SK-N-SH (cell line): ENCODE measurements around the gene SLC17A9. TPM values are rescaled to one million over a fixed set of nuclear protein-coding genes. Genes with fewer than 3 reads are reported as not detected.

ENCODE experiments used
- CTCF ChIA-PET: fragments of 300-600, 350-600 bp; formaldehyde crosslinking; extraction: SDS; loops from one replicate; lab custom pipeline; 2021; lab: Yijun Ruan, JAX
- POLR2A ChIA-PET: fragments of 350-600 bp; sonication (Branson Sonifier 250); formaldehyde crosslinking; extraction: SDS; loops from one replicate; lab custom pipeline; 2020; ENCODE audit warnings: antibody characterized with exemption, inconsistent platforms; lab: Yijun Ruan, JAX
- DNase-seq: peaks from one replicate; pipeline ENCODE4 v3.0.0; 2012
- H2AFZ ChIP-seq: fragments of 200-600 bp; sonication (generic); 2 replicates; pipeline ENCODE4 v1.8.1; 2016; ENCODE audit warnings: antibody characterized with exemption, mild to moderate bottlenecking, low read depth
- H3F3A ChIP-seq: fragments of 200-600 bp; sonication (generic); replicated peaks from 2 replicates; pipeline ENCODE3; 2016; ENCODE audit warnings: antibody characterized with exemption, mild to moderate bottlenecking; ENCODE audit not compliant: insufficient read depth
- H3K27ac ChIP-seq, 2 experiments: fragments of 200-500 bp in 1 of 2; fragments of 200-600 bp in 1 of 2; sonication (Bioruptor generic) in 1 of 2; sonication (generic), shearing (Covaris generic) in 1 of 2; 2 replicates each; pipeline versions ENCODE4 v1.5.1 to v1.6.1; 2014 to 2016; ENCODE audit warnings: low read depth in 2 of 2, inconsistent platforms in 1 of 2, low read length in 1 of 2, mild to moderate bottlenecking in 1 of 2, mixed read lengths in 1 of 2
- H3K27me3 ChIP-seq: fragments of 200-600 bp; sonication (generic), shearing (Covaris generic); 2 replicates; pipeline ENCODE4 v1.6.1; 2016; ENCODE audit warnings: mixed run types; ENCODE audit not compliant: insufficient read depth
- H3K36me3 ChIP-seq, 2 experiments: fragments of 200-500 bp in 1 of 2; fragments of 200-600 bp in 1 of 2; sonication (Bioruptor generic) in 1 of 2; sonication (generic) in 1 of 2; replicated peaks in 1 of 2; 2 replicates each; pipeline versions ENCODE3 to v1.5.1; 2014 to 2016; ENCODE audit warnings: low read length in 1 of 2, mild to moderate bottlenecking in 1 of 2; ENCODE audit not compliant: insufficient read depth in 2 of 2, control insufficient read depth in 1 of 2
- H3K4me1 ChIP-seq, 2 experiments: fragments of 200-500 bp in 1 of 2; fragments of 200-600 bp in 1 of 2; sonication (Bioruptor generic) in 1 of 2; sonication (generic), shearing (Covaris generic) in 1 of 2; 2 replicates each; pipeline versions ENCODE4 v1.5.1 to v1.6.1; 2014 to 2016; ENCODE audit warnings: low read depth in 1 of 2, low read length in 1 of 2, mixed run types in 1 of 2; ENCODE audit not compliant: insufficient read depth in 2 of 2, control insufficient read depth in 1 of 2
- H3K4me2 ChIP-seq: fragments of 200-600 bp; sonication (generic), shearing (Covaris generic); 2 replicates; pipeline ENCODE4 v1.6.1; 2017; ENCODE audit warnings: mixed run types
- H3K4me3 ChIP-seq, 2 experiments: fragments of 200-500 bp in 1 of 2; fragments of 200-600 bp in 1 of 2; sonication (Bioruptor generic) in 1 of 2; sonication (generic), shearing (Covaris generic) in 1 of 2; 2 replicates each; pipeline versions ENCODE4 v1.5.1 to v1.8.1; 2014 to 2016; ENCODE audit warnings: low read depth in 2 of 2, inconsistent platforms in 1 of 2, low read length in 1 of 2, mild to moderate bottlenecking in 1 of 2, mixed read lengths in 1 of 2, moderate library complexity in 1 of 2
- H3K79me2 ChIP-seq: fragments of 200-600 bp; sonication (generic); 2 replicates; pipeline ENCODE4 v1.8.1; 2017; ENCODE audit warnings: mild to moderate bottlenecking; ENCODE audit not compliant: insufficient read depth
- H3K9ac ChIP-seq: fragments of 200-600 bp; sonication (generic); 2 replicates; pipeline ENCODE4 v1.6.1; 2017; ENCODE audit warnings: mixed run types
- H3K9me2 ChIP-seq: fragments of 200-600 bp; sonication (generic); 2 replicates; pipeline ENCODE4 v1.6.1; 2017; ENCODE audit warnings: mixed run types
- H3K9me3 ChIP-seq: fragments of 200-600 bp; sonication (generic); 2 replicates; pipeline ENCODE4 v1.6.1; 2017; ENCODE audit warnings: mixed run types, mild to moderate bottlenecking, moderate library complexity
- H4K20me1 ChIP-seq: fragments of 200-600 bp; sonication (generic); 2 replicates; pipeline ENCODE4 v1.6.1; 2017; ENCODE audit warnings: mild to moderate bottlenecking, mixed run types; ENCODE audit not compliant: insufficient read depth
- CHD2 ChIP-seq: fragments of 150-350 bp; IDR thresholded peaks from 2 replicates; pipeline ENCODE4 v1.6.1; 2018; ENCODE audit warnings: low read length; ENCODE audit not compliant: partially characterized antibody
- ELF1 ChIP-seq: IDR thresholded peaks from 2 replicates; pipeline ENCODE4 v1.4.0; 2012
- EP300 ChIP-seq, 2 experiments: IDR thresholded peaks; 2 replicates each; pipeline versions ENCODE4 v1.4.0 to v1.6.1; 2012; ENCODE audit warnings: borderline replicate concordance in 1 of 2, low read depth in 1 of 2, low read length in 1 of 2
- FOSL2 ChIP-seq: IDR thresholded peaks from 2 replicates; pipeline ENCODE4 v1.4.0; 2012; ENCODE audit warnings: low read depth, mild to moderate bottlenecking, moderate library complexity, borderline replicate concordance
- GABPA ChIP-seq: IDR thresholded peaks from 2 replicates; pipeline ENCODE4 v1.4.0; 2012; ENCODE audit warnings: low read depth, mild to moderate bottlenecking
- GATA2 ChIP-seq: sonication (generic); formaldehyde crosslinking; IDR thresholded peaks from 2 replicates; pipeline ENCODE4 v1.5.0; 2020; ENCODE audit warnings: mild to moderate bottlenecking, missing genetic modification reagents
- JUND ChIP-seq: IDR thresholded peaks from 2 replicates; pipeline ENCODE4 v1.4.0; 2012
- MXI1 ChIP-seq: IDR thresholded peaks from 2 replicates; pipeline ENCODE4 v1.6.1; 2012; ENCODE audit warnings: mild to moderate bottlenecking, low read depth, low read length, improper control_type of control experiment
- POLR2AphosphoS5 ChIP-seq: IDR thresholded peaks from 2 replicates; pipeline ENCODE4 v1.6.1; 2012; ENCODE audit warnings: low read depth, low read length
- RCOR1 ChIP-seq: fragments of 150-350 bp; IDR thresholded peaks from 2 replicates; pipeline ENCODE4 v1.6.1; 2017; ENCODE audit warnings: antibody characterized with exemption, low read length
- SMC3 ChIP-seq: IDR thresholded peaks from 2 replicates; pipeline ENCODE4 v1.6.1; 2012; ENCODE audit warnings: low read depth, low read length, improper control_type of control experiment
- TAF1 ChIP-seq: IDR thresholded peaks from 2 replicates; pipeline ENCODE4 v1.6.1; 2012; ENCODE audit warnings: low read depth, mild to moderate bottlenecking, low read length, moderate library complexity, borderline replicate concordance
- YY1 ChIP-seq: IDR thresholded peaks from 2 replicates; pipeline ENCODE4 v1.4.0; 2012; ENCODE audit warnings: low read depth, mild to moderate bottlenecking
- WGBS: methylation state at CpG from one replicate; pipeline ENCODE4 v1.1.6; 2017; ENCODE audit warnings: low lambda C conversion rate; 5-methylcytosine and 5-hydroxymethylcytosine counted together
- polyA plus RNA-seq, 3 experiments: library from polyadenylated mRNA; depleted of rRNA; stranded (reverse); fragments of >200 nt; gene quantifications; 2 replicates each; pipeline ENCODE4 v1.2.3, GENCODE V29; 2012
- TF ChIP-seq, protein P1 (sequence below): IDR thresholded peaks from 2 replicates; pipeline ENCODE4 v1.4.0; 2012; ENCODE audit warnings: low read depth
- TF ChIP-seq, protein P2 (sequence below): IDR thresholded peaks from 2 replicates; pipeline ENCODE4 v1.4.0; 2012; ENCODE audit warnings: low read depth, borderline replicate concordance
- TF ChIP-seq, protein P3 (sequence below): fragments of 150-350 bp; IDR thresholded peaks from 2 replicates; pipeline ENCODE4 v1.6.1; 2017; ENCODE audit warnings: antibody characterized with exemption, low read length, low read depth, borderline replicate concordance

The SLC17A9 gene
- polyA plus RNA-seq, 1 of the 3 experiments (the other 2 are of a cell fraction) = not detected

- Histone ChIP-seq H4K20me1 (no peaks in the 10 kb centered on the region), H3K4me3 (no peak overlapping the region), H3K4me1 (peaks cover 0 to 3% of the 10 kb centered on the region in 2 experiments; a peak in 1 of 4 replicates), H3K27me3 (no peaks in the 10 kb centered on the region), H3K27ac (no peak overlapping the region), H3K36me3 (no peaks in the 10 kb centered on the region), H3K9me2 (no peaks in the 10 kb centered on the region), H3K4me2 (no peak overlapping the region), H3F3A (no peaks in the 10 kb centered on the region), H3K79me2 (no peaks in the 10 kb centered on the region), H3K9me3 (no peaks in the 10 kb centered on the region), H3K9ac (no peak overlapping the region), H2AFZ (no peak overlapping the region)
- peak; percentile 10 for DNase-seq
- 60% methylated on average over 6 of the region's 10 CpGs for WGBS
- ChIA-PET POLR2A (no interaction called here), CTCF (no interaction called here)
- TF ChIP-seq FOSL2 (no peak), RCOR1 (no peak), SMC3 (no peak), GABPA (no peak), JUND (no peak), YY1 (no peak), EP300 (IDR thresholded peaks at IDR 0.05; ENCODE audit: borderline replicate concordance in 1 of 2, low read depth in 1 of 2, low read length in 1 of 2) (no peak), GATA2 (CRISPR knock-in tag) (no peak), ELF1 (no peak), TAF1 (no peak), POLR2AphosphoS5 (no peak), MXI1 (no peak), CHD2 (no peak)
- TF ChIP-seq, protein P1, sequence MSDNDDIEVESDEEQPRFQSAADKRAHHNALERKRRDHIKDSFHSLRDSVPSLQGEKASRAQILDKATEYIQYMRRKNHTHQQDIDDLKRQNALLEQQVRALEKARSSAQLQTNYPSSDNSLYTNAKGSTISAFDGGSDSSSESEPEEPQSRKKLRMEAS = no peak
- TF ChIP-seq, protein P2, sequence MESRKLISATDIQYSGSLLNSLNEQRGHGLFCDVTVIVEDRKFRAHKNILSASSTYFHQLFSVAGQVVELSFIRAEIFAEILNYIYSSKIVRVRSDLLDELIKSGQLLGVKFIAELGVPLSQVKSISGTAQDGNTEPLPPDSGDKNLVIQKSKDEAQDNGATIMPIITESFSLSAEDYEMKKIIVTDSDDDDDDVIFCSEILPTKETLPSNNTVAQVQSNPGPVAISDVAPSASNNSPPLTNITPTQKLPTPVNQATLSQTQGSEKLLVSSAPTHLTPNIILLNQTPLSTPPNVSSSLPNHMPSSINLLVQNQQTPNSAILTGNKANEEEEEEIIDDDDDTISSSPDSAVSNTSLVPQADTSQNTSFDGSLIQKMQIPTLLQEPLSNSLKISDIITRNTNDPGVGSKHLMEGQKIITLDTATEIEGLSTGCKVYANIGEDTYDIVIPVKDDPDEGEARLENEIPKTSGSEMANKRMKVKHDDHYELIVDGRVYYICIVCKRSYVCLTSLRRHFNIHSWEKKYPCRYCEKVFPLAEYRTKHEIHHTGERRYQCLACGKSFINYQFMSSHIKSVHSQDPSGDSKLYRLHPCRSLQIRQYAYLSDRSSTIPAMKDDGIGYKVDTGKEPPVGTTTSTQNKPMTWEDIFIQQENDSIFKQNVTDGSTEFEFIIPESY = no peak
- TF ChIP-seq, protein P3, sequence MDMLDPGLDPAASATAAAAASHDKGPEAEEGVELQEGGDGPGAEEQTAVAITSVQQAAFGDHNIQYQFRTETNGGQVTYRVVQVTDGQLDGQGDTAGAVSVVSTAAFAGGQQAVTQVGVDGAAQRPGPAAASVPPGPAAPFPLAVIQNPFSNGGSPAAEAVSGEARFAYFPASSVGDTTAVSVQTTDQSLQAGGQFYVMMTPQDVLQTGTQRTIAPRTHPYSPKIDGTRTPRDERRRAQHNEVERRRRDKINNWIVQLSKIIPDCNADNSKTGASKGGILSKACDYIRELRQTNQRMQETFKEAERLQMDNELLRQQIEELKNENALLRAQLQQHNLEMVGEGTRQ = no peak
Measured at GRCh38 chr20:62958388-62959100, 6.0 kb downstream of the SLC17A9 start.
